Measurements from ENCODE around the gene IL13. TPM values are rescaled to one million over a fixed set of nuclear protein-coding genes. Genes with fewer than 3 reads are reported as not detected.

The IL13 gene
- total and polyA plus RNA-seq, 10 of the 15 experiments (the other 5 are each of a cell fraction or from before 2014, with no cell fraction given), result 0.06 to 0.40 (median 0.11) TPM; not detected in 6

GRCh38 chr5:132612846-132613245, 45.1 kb upstream of the IL13 start:
- H3K36me3 ChIP-seq (ENCODE audit: control insufficient read depth in 2 of 2, insufficient read depth in 2 of 2, low read length in 1 of 2), result peaks cover 3 to 21% of the 10 kb centered on the region in 2 experiments
- H3K9ac ChIP-seq (ENCODE audit: control insufficient read depth, insufficient read depth, low read length), result no peak overlapping the region
- no peak for ATAC-seq
- H4K20me1 ChIP-seq (ENCODE audit: control insufficient read depth, insufficient read depth), result no peaks in the 10 kb centered on the region
- H3K4me1 ChIP-seq (ENCODE audit: control insufficient read depth, insufficient read depth, low read length), result no peaks in the 10 kb centered on the region
- no peaks in the 10 kb centered on the region for H3K27me3 ChIP-seq (replicated peaks in 1 of 2; ENCODE audit: control insufficient read depth in 2 of 2, insufficient read depth in 2 of 2, low read length in 1 of 2)
- no peaks in the 10 kb centered on the region for H3K9me3 ChIP-seq (replicated peaks; ENCODE audit: control insufficient read depth, insufficient read depth, low read length)
- no peak overlapping the region for H3K4me3 ChIP-seq
- no peaks in the 10 kb centered on the region for H3K79me2 ChIP-seq (ENCODE audit: control insufficient read depth, insufficient read depth, low read length)
- SMC1A ChIA-PET (ENCODE audit: uncharacterized antibody, unreplicated experiment), result interaction anchor here (0.9 to 1.8 kb wide), 4 partner anchors 9 to 189 kb away, joined by 3 to 5 read pairs (median 4); no protein-coding TSS in a partner anchor
- CTCF ChIA-PET, result interaction anchor here (1.1 kb wide), 1 partner anchor 9 kb away, joined by 3 read pairs; no protein-coding TSS in a partner anchor
- no peak for FAIRE-seq
- in situ Hi-C loops (cut with MboI) (no loop called here), intact Hi-C loops (cut with micrococcal nuclease; ENCODE audit: unreplicated experiment) (loop anchor here (10.0 kb wide), 1 partner anchor 272 kb away; no protein-coding TSS in a partner anchor)
- TF ChIP-seq KAT2A (conservative IDR thresholded peaks at IDR 0.05; ENCODE audit: control insufficient read depth, low read depth, low read length), result no peak
- no peak for TF ChIP-seq BCL3 (IDR thresholded peaks at IDR 0.05; ENCODE audit: borderline replicate concordance, insufficient read depth, low read depth, low read length, poor library complexity, severe bottlenecking)
- no peak for TF ChIP-seq SMAD5 (IDR thresholded peaks at IDR 0.05; ENCODE audit: low read depth)
- no peak for TF ChIP-seq DPF2 (IDR thresholded peaks at IDR 0.05)
- TF ChIP-seq, protein P1, sequence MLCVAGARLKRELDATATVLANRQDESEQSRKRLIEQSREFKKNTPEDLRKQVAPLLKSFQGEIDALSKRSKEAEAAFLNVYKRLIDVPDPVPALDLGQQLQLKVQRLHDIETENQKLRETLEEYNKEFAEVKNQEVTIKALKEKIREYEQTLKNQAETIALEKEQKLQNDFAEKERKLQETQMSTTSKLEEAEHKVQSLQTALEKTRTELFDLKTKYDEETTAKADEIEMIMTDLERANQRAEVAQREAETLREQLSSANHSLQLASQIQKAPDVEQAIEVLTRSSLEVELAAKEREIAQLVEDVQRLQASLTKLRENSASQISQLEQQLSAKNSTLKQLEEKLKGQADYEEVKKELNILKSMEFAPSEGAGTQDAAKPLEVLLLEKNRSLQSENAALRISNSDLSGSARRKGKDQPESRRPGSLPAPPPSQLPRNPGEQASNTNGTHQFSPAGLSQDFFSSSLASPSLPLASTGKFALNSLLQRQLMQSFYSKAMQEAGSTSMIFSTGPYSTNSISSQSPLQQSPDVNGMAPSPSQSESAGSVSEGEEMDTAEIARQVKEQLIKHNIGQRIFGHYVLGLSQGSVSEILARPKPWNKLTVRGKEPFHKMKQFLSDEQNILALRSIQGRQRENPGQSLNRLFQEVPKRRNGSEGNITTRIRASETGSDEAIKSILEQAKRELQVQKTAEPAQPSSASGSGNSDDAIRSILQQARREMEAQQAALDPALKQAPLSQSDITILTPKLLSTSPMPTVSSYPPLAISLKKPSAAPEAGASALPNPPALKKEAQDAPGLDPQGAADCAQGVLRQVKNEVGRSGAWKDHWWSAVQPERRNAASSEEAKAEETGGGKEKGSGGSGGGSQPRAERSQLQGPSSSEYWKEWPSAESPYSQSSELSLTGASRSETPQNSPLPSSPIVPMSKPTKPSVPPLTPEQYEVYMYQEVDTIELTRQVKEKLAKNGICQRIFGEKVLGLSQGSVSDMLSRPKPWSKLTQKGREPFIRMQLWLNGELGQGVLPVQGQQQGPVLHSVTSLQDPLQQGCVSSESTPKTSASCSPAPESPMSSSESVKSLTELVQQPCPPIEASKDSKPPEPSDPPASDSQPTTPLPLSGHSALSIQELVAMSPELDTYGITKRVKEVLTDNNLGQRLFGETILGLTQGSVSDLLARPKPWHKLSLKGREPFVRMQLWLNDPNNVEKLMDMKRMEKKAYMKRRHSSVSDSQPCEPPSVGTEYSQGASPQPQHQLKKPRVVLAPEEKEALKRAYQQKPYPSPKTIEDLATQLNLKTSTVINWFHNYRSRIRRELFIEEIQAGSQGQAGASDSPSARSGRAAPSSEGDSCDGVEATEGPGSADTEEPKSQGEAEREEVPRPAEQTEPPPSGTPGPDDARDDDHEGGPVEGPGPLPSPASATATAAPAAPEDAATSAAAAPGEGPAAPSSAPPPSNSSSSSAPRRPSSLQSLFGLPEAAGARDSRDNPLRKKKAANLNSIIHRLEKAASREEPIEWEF (IDR thresholded peaks at IDR 0.05; ENCODE audit: insufficient replicate concordance, low read depth, low read length), result no peak
- POLR2A ChIA-PET, result interaction anchor here (0.5 to 0.6 kb wide), 2 partner anchors 20 to 122 kb away, joined by 4 to 6 read pairs; partner anchors contain the start of gene IRF1
- no peak overlapping the region for H3K27ac ChIP-seq (ENCODE audit: control insufficient read depth, insufficient read depth)
- WGBS (ENCODE audit: insufficient coverage, insufficient replicate concordance, low lambda C conversion rate, missing lambda C conversion rate), result 90% methylated on average over 1 of the region's 1 CpG
- H2AFZ ChIP-seq (ENCODE audit: control insufficient read depth, low read depth, low read length), result no peak overlapping the region
- no peak for DNase-seq (ENCODE audit: low read depth, low spot score)
- BruUV-seq (replicated peaks), result no TSS peak
- RAD21 ChIA-PET (ENCODE audit: unreplicated experiment), result interaction anchor here (0.7 kb wide), 1 partner anchor 16 kb away, joined by 3 read pairs; no protein-coding TSS in a partner anchor
- no peak overlapping the region for H3K4me2 ChIP-seq (ENCODE audit: control insufficient read depth, insufficient read depth)

Measured in GM12878 (cell line).